ENCODE results near the gene OVCA2. TPM values are rescaled to one million over a fixed set of nuclear protein-coding genes. Genes with fewer than 3 reads are reported as not detected.

The OVCA2 gene
- total RNA-seq, 1 donor from 2014 or later, result 69.0 TPM

DNA sequence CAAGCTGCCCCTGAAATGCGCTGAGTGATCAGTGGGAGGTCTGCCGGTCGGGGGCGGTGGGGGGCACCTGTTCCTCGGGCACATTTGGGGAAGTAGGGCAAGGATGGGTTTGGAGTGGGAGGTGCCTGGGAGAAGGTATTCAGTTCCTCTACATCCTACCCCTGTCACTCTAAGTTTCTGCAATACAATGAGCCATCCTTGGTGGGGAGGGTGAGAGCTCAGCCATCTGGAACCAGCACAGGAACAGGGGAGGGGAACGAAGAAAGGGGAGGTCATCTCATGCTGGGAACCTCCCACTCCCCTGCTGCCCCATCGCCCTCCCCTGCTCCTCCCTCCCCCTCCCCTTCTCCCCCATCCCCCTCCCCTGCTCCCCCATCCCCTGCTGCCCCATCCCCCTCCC, 7.7 kb upstream of the OVCA2 start:
- no peak for TF ChIP-seq CTCF (IDR thresholded peaks at IDR 0.05; ENCODE audit: insufficient read depth, low read length, severe bottlenecking)
- no peak for FAIRE-seq

GRCh38 chr17:2034806-2035540, 6.8 kb upstream of the OVCA2 start:
- no peaks in the 10 kb centered on the region for H3K27me3 ChIP-seq (ENCODE audit: control insufficient read depth, insufficient read depth, low read length)
- no peak for DNase-seq (ENCODE audit: low read depth)
- FAIRE-seq, result no peak

More for the DNA sequence above, 7.7 kb upstream of the OVCA2 start:
- H3K27me3 ChIP-seq (ENCODE audit: control insufficient read depth, insufficient read depth, low read length), result no peaks in the 10 kb centered on the region
- H3K36me3 ChIP-seq (ENCODE audit: control insufficient read depth, insufficient read depth, low read length), result peaks cover 18% of the 10 kb centered on the region
- no peak for DNase-seq (ENCODE audit: low read depth)
- H3K4me3 ChIP-seq (ENCODE audit: low read depth, low read length), result no peak overlapping the region

DNA sequence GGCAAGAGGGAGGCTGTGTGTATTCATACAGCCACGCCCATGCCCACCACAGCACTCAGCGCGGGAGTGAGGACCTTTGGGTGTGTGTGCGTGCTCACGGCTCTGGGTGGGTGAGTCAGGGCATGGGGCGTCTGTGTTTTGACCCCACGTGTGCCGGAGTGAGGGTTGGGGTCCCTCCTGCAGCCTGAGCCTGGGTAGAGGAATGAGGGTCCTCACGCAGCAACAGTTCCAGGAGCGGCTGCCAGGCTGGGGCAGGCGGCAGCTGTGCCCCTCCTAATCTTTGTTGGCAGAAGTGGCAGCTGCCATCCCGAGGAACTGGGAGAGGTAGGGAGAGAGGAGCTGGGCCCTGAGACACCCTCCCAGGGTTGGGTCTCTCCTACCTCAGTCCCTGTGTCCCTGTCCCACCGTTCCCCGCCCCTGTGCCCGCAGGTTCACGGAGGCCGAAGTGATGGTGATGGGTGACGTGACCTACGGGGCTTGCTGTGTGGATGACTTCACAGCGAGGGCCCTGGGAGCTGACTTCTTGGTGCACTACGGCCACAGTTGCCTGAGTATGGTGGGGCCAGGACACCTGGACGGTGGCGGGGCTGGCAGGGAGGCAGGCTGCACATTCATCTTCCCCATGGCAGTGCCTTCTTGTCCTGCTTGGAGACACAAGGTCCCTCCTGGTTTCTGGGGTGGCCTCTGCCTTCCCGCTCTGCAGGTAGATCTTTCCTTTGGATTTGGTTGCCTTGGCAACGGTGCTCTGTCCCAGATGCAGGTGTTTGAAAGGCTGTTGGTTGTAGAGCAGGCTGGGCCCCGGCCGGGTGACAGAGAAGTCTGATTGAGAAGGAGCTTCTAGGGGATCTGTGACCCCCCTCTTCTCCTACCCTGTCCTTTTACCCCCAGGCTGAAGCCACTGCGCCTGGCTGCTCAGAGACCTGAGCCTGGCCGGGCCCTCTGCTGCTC, 6.0 kb upstream of the OVCA2 start:
- peaks cover 18% of the 10 kb centered on the region for H3K36me3 ChIP-seq (ENCODE audit: control insufficient read depth, insufficient read depth, low read length)
- DNase-seq (ENCODE audit: low read depth) (no peak), FAIRE-seq (no peak)
- no peak for TF ChIP-seq CTCF (IDR thresholded peaks at IDR 0.05; ENCODE audit: insufficient read depth, low read length, severe bottlenecking)
- H3K4me3 ChIP-seq (ENCODE audit: low read depth, low read length), result no peak overlapping the region
- no peaks in the 10 kb centered on the region for H3K27me3 ChIP-seq (ENCODE audit: control insufficient read depth, insufficient read depth, low read length)

More at GRCh38 chr17:2034806-2035540, 6.8 kb upstream of the OVCA2 start:
- H3K36me3 ChIP-seq (ENCODE audit: control insufficient read depth, insufficient read depth, low read length), result peaks cover 18% of the 10 kb centered on the region
- TF ChIP-seq CTCF (IDR thresholded peaks at IDR 0.05; ENCODE audit: insufficient read depth, low read length, severe bottlenecking), result no peak
- H3K4me3 ChIP-seq (ENCODE audit: low read depth, low read length), result no peak overlapping the region

DNA sequence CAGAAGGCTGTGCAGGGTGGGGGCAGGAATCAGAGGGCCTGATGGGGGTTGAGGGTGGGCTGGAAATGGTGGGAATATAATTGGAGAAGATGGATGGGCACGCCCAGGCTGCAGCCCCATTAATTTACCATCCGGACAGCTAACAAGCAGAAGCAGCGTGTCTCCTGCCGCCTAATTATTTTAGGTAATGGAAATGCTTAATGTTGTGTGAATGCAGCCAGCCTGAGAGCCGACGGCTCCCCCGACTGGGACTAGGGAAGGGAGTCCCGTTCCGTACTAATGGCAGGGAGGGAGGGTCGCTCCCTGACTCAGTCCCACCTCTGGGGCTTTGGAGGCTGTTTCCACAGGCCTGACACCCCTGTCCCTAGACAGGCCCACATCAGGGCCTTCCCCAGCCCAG, 4.7 kb upstream of the OVCA2 start:
- no peak for TF ChIP-seq CTCF (IDR thresholded peaks at IDR 0.05; ENCODE audit: insufficient read depth, low read length, severe bottlenecking)
- FAIRE-seq (no peak), DNase-seq (ENCODE audit: low read depth) (no peak)
- H3K36me3 ChIP-seq (ENCODE audit: control insufficient read depth, insufficient read depth, low read length), result peaks cover 18% of the 10 kb centered on the region
- no peak overlapping the region for H3K4me3 ChIP-seq (ENCODE audit: low read depth, low read length)
- H3K27me3 ChIP-seq (ENCODE audit: control insufficient read depth, insufficient read depth, low read length), result no peaks in the 10 kb centered on the region

DNA sequence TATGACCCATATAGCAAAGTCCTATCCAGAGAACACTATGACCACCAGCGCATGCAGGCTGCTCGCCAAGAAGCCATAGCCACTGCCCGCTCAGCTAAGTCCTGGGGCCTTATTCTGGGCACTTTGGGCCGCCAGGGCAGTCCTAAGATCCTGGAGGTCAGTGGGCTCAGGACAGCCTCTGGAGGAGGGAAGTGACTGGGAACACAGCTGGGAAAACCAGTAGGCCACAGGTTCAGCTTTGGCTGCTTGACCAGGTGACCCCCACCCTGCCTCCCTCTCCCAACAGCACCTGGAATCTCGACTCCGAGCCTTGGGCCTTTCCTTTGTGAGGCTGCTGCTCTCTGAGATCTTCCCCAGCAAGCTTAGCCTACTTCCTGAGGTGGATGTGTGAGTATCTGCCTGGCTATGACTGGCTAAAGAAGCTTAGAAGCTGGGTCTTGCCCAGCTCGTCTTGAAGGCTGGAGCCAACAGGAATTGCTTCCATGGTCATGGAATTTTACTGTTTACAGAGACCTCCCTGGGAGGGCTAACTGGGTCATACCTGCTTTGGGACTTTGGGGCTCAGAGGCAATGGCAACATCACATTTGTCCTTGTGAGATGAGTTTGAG, 1.5 kb upstream of the OVCA2 start:
- FAIRE-seq (no peak), DNase-seq (ENCODE audit: low read depth) (no peak)
- TF ChIP-seq CTCF (IDR thresholded peaks at IDR 0.05; ENCODE audit: insufficient read depth, low read length, severe bottlenecking), result no peak
- peaks cover 28% of the 10 kb centered on the region for H3K36me3 ChIP-seq (ENCODE audit: control insufficient read depth, insufficient read depth, low read length)
- no peaks in the 10 kb centered on the region for H3K27me3 ChIP-seq (ENCODE audit: control insufficient read depth, insufficient read depth, low read length)
- no peak overlapping the region for H3K4me3 ChIP-seq (ENCODE audit: low read depth, low read length)

Measured in bronchial epithelial cell (primary cell).